ENCODE measurements around the gene SOX10.

The SOX10 gene

GRCh38 chr22:37983860-37984791, at the start of gene SOX10:
Gene SOX10 (minus strand): TSS chr22:37984555. CDS start chr22:37983784, 771 bp downstream.
- CTCF ChIA-PET = no interaction called here
- Mint-ChIP-seq H3K27ac (no peak within 1 kb of the TSS), H3K4me1 (no peaks in the 10 kb centered on the region), H3K27me3 (no peaks in the 10 kb centered on the region), H3K9me3 (no peaks in the 10 kb centered on the region), H3K4me3 (no peak within 1 kb of the TSS), H3K36me3 (no peaks in the 10 kb centered on the region)
- DNase-seq = no peak

GRCh38 chr22:38033522-38034277, 49.3 kb upstream of the SOX10 start:
- H3K9me3 Mint-ChIP-seq = no peaks in the 10 kb centered on the region
- H3K36me3 Mint-ChIP-seq = no peaks in the 10 kb centered on the region
- no peak overlapping the region for H3K27ac Mint-ChIP-seq
- CTCF ChIA-PET = interaction anchor here (0.6 kb wide), 1 partner anchor 38 kb away, joined by 3 read pairs; no protein-coding TSS in a partner anchor
- no peak overlapping the region for H3K4me3 Mint-ChIP-seq
- no peak for DNase-seq
- no peaks in the 10 kb centered on the region for H3K4me1 Mint-ChIP-seq
- peaks cover 6% of the 10 kb centered on the region for H3K27me3 Mint-ChIP-seq

- Mint-ChIP-seq H3K9me3 (no peaks in the 10 kb centered on the region), H3K36me3 (no peaks in the 10 kb centered on the region), H3K27ac (no peak overlapping the region), H3K4me3 (no peak overlapping the region), H3K4me1 (no peaks in the 10 kb centered on the region), H3K27me3 (peaks cover 6% of the 10 kb centered on the region)
- CTCF ChIA-PET = interaction anchor here (0.6 to 0.9 kb wide), 2 partner anchors 38 to 69 kb away, joined by 3 to 4 read pairs; no protein-coding TSS in a partner anchor
- DNase-seq = no peak
These were observed 48.5 kb upstream of the SOX10 start for GRCh38 chr22:38032681-38033521.

GRCh38 chr22:38031491-38031890, 47.1 kb upstream of the SOX10 start:
- Mint-ChIP-seq H3K27me3 (peaks cover 6% of the 10 kb centered on the region), H3K4me3 (no peak overlapping the region), H3K36me3 (no peaks in the 10 kb centered on the region), H3K9me3 (no peaks in the 10 kb centered on the region), H3K4me1 (no peaks in the 10 kb centered on the region), H3K27ac (no peak overlapping the region)
- no peak for DNase-seq
- CTCF ChIA-PET = no interaction called here

GRCh38 chr22:38030311-38031133, 46.2 kb upstream of the SOX10 start:
- no peaks in the 10 kb centered on the region for H3K9me3 Mint-ChIP-seq
- H3K27me3 Mint-ChIP-seq = peaks cover 6% of the 10 kb centered on the region
- H3K27ac Mint-ChIP-seq = no peak overlapping the region
- no peak overlapping the region for H3K4me3 Mint-ChIP-seq
- H3K36me3 Mint-ChIP-seq = no peaks in the 10 kb centered on the region
- CTCF ChIA-PET = no interaction called here
- DNase-seq = no peak
- no peaks in the 10 kb centered on the region for H3K4me1 Mint-ChIP-seq

GRCh38 chr22:38029901-38030300, 45.5 kb upstream of the SOX10 start:
- Mint-ChIP-seq H3K27ac (no peak overlapping the region), H3K4me3 (no peak overlapping the region), H3K27me3 (peaks cover 6% of the 10 kb centered on the region), H3K9me3 (no peaks in the 10 kb centered on the region), H3K36me3 (no peaks in the 10 kb centered on the region), H3K4me1 (no peaks in the 10 kb centered on the region)
- DNase-seq = no peak
- CTCF ChIA-PET = no interaction called here

- peaks cover 6% of the 10 kb centered on the region for H3K27me3 Mint-ChIP-seq
- H3K9me3 Mint-ChIP-seq = no peaks in the 10 kb centered on the region
- H3K36me3 Mint-ChIP-seq = no peaks in the 10 kb centered on the region
- CTCF ChIA-PET = interaction anchor here (0.8 kb wide), 1 partner anchor 23 kb away, joined by 4 read pairs; no protein-coding TSS in a partner anchor
- H3K4me1 Mint-ChIP-seq = no peaks in the 10 kb centered on the region
- H3K27ac Mint-ChIP-seq = no peak overlapping the region
- H3K4me3 Mint-ChIP-seq = no peak overlapping the region
- DNase-seq = no peak
These were observed 45.0 kb upstream of the SOX10 start for GRCh38 chr22:38029370-38029769.

- DNase-seq = no peak
- Mint-ChIP-seq H3K9me3 (no peaks in the 10 kb centered on the region), H3K27ac (no peak overlapping the region), H3K27me3 (peaks cover 6% of the 10 kb centered on the region), H3K4me1 (no peaks in the 10 kb centered on the region), H3K36me3 (no peaks in the 10 kb centered on the region), H3K4me3 (no peak overlapping the region)
- CTCF ChIA-PET = interaction anchor here (0.8 kb wide), 1 partner anchor 24 kb away, joined by 4 read pairs; no protein-coding TSS in a partner anchor
These were observed 44.2 kb upstream of the SOX10 start for GRCh38 chr22:38028344-38029130.

- Mint-ChIP-seq H3K27me3 (peaks cover 6% of the 10 kb centered on the region), H3K27ac (no peak overlapping the region), H3K36me3 (no peaks in the 10 kb centered on the region), H3K4me1 (no peaks in the 10 kb centered on the region), H3K9me3 (no peaks in the 10 kb centered on the region), H3K4me3 (no peak overlapping the region)
- DNase-seq = no peak
- CTCF ChIA-PET = no interaction called here
These were observed 43.1 kb upstream of the SOX10 start for GRCh38 chr22:38027487-38027886.

- CTCF ChIA-PET = no interaction called here
These were observed 42.1 kb upstream of the SOX10 start for GRCh38 chr22:38026130-38027111.

GRCh38 chr22:38025514-38025913, 41.2 kb upstream of the SOX10 start:
- Mint-ChIP-seq H3K27ac (no peak overlapping the region), H3K27me3 (peaks cover 12% of the 10 kb centered on the region), H3K36me3 (no peaks in the 10 kb centered on the region), H3K4me3 (no peak overlapping the region), H3K4me1 (no peaks in the 10 kb centered on the region), H3K9me3 (no peaks in the 10 kb centered on the region)
- CTCF ChIA-PET = no interaction called here
- no peak for DNase-seq

More at GRCh38 chr22:38026130-38027111, 42.1 kb upstream of the SOX10 start:
- Mint-ChIP-seq H3K36me3 (no peaks in the 10 kb centered on the region), H3K9me3 (no peaks in the 10 kb centered on the region), H3K4me1 (no peaks in the 10 kb centered on the region), H3K27ac (no peak overlapping the region), H3K4me3 (no peak overlapping the region), H3K27me3 (peaks cover 6% of the 10 kb centered on the region)
- no peak for DNase-seq

GRCh38 chr22:38023045-38023444, 38.7 kb upstream of the SOX10 start:
- DNase-seq = no peak
- H3K4me1 Mint-ChIP-seq = no peaks in the 10 kb centered on the region
- H3K4me3 Mint-ChIP-seq = no peak overlapping the region
- CTCF ChIA-PET = no interaction called here
- no peaks in the 10 kb centered on the region for H3K36me3 Mint-ChIP-seq
- H3K27me3 Mint-ChIP-seq = peaks cover 10% of the 10 kb centered on the region
- no peak overlapping the region for H3K27ac Mint-ChIP-seq
- H3K9me3 Mint-ChIP-seq = no peaks in the 10 kb centered on the region

Data from activated naive CD4-positive, alpha-beta T cell treated with anti-CD3 and anti-CD28 coated beads, Interleukin-2, amount 10 ng/mL, durations not matched to agents 7 days and 5 days (primary cell).